Breast epithelium (tissue), 4 donors: ENCODE measurements around the gene STAU1. TPM values are rescaled to one million over a fixed set of nuclear protein-coding genes. Genes with fewer than 3 reads are reported as not detected.

Source experiments
- DNase-seq, 2 donors: peaks; one replicate each; pipeline ENCODE4 v3.0.0-alpha.2; 2019; ENCODE audit warnings: low spot score in 2 of 2
- H3K27ac ChIP-seq, 2 donors: fragments of 200-600 bp; sonication (generic) in 1 of 2; one replicate each; pipeline ENCODE4 v1.5.1; 2016 to 2019; ENCODE audit warnings: mild to moderate bottlenecking in 1 of 2
- H3K27me3 ChIP-seq, 2 donors: fragments of 200-600 bp; sonication (generic) in 1 of 2; one replicate each; pipeline versions ENCODE4 v1.5.1 to v1.6.0; 2017 to 2019; ENCODE audit warnings: control low read depth in 1 of 2, mild to moderate bottlenecking in 1 of 2
- H3K36me3 ChIP-seq: fragments of 200-600 bp; one replicate; pipeline ENCODE4 v1.5.1; 2019
- H3K4me1 ChIP-seq, 2 donors: fragments of 200-600 bp; sonication (generic); one replicate each; pipeline ENCODE4 v1.5.1; 2016 to 2019; ENCODE audit warnings: control low read depth in 1 of 2
- H3K4me3 ChIP-seq, 3 donors: fragments of 200-600 bp; sonication (generic); 1 replicate in 2 of 3; 2 replicates in 1 of 3; pipeline ENCODE4 v1.5.1; 2016 to 2019; ENCODE audit warnings: mild to moderate bottlenecking in 3 of 3, moderate library complexity in 2 of 3
- H3K9me3 ChIP-seq, 2 donors: fragments of 200-600 bp; sonication (generic) in 1 of 2; one replicate each; pipeline ENCODE4 v1.5.1; 2016 to 2019; ENCODE audit warnings: control low read depth in 1 of 2
- CTCF ChIP-seq, 3 donors: fragments of 450-650 bp; IDR thresholded peaks; one replicate each; pipeline ENCODE4 v1.5.1; 2016 to 2017; ENCODE audit warnings: antibody characterized with exemption in 3 of 3, mild to moderate bottlenecking in 3 of 3, moderate library complexity in 3 of 3
- POLR2A ChIP-seq: fragments of 450-650 bp; IDR thresholded peaks from one replicate; pipeline ENCODE4 v1.6.1; 2016; ENCODE audit warnings: antibody characterized with exemption, mild to moderate bottlenecking, moderate library complexity
- POLR2AphosphoS5 ChIP-seq, 3 donors: sonication (generic); formaldehyde crosslinking; IDR thresholded peaks; one replicate each; pipeline ENCODE4 v1.6.1; 2017; ENCODE audit warnings: antibody characterized with exemption in 3 of 3
- intact Hi-C: fragments of 100-400 bp; cut with DNase I; formaldehyde crosslinking; loops from one replicate; pipeline ENCODE4 v1.15.1; 2023; ENCODE audit warnings: low total_unique reads
- total RNA-seq, 3 donors: library from RNA; depleted of rRNA; stranded (reverse); fragments of >200 nt; gene quantifications; one replicate each; pipeline ENCODE4 v1.1.0, GENCODE V29; 2016

STAU1 gene
- total RNA-seq, 3 donors from 2014 or later = 79.8 to 85.2 (median 79.9) TPM

- TF ChIP-seq CTCF (IDR thresholded peaks at IDR 0.05) (no peak), POLR2A (no peak), POLR2AphosphoS5 (IDR thresholded peaks at IDR 0.05) (no peak)
Measured at GRCh38 chr20:49157146-49157545, 31.0 kb downstream of the STAU1 start.

GRCh38 chr20:49156481-49156880, 31.7 kb downstream of the STAU1 start:
- TF ChIP-seq CTCF (IDR thresholded peaks at IDR 0.05) (no peak), POLR2A (no peak), POLR2AphosphoS5 (IDR thresholded peaks at IDR 0.05) (no peak)
- no peaks in the 10 kb centered on the region for H3K4me1 ChIP-seq
- H3K4me3 ChIP-seq = no peak overlapping the region
- H3K27me3 ChIP-seq = no peaks in the 10 kb centered on the region
- H3K9me3 ChIP-seq = no peaks in the 10 kb centered on the region
- H3K36me3 ChIP-seq = no peaks in the 10 kb centered on the region
- no peak overlapping the region for H3K27ac ChIP-seq
- intact Hi-C loops = no loop called here
- DNase-seq = no peak

More at GRCh38 chr20:49157146-49157545, 31.0 kb downstream of the STAU1 start:
- no peaks in the 10 kb centered on the region for H3K36me3 ChIP-seq
- intact Hi-C loops = no loop called here
- DNase-seq = no peak
- no peak overlapping the region for H3K27ac ChIP-seq
- H3K4me1 ChIP-seq = no peaks in the 10 kb centered on the region
- H3K27me3 ChIP-seq = no peaks in the 10 kb centered on the region
- no peak overlapping the region for H3K4me3 ChIP-seq
- H3K9me3 ChIP-seq = no peaks in the 10 kb centered on the region

GRCh38 chr20:49151436-49151835, 36.7 kb downstream of the STAU1 start:
- Histone ChIP-seq H3K4me1 (no peaks in the 10 kb centered on the region), H3K36me3 (peaks cover 6% of the 10 kb centered on the region), H3K9me3 (no peaks in the 10 kb centered on the region), H3K27me3 (no peaks in the 10 kb centered on the region), H3K4me3 (no peak overlapping the region), H3K27ac (no peak overlapping the region)
- no peak for TF ChIP-seq POLR2AphosphoS5 (IDR thresholded peaks at IDR 0.05)
- TF ChIP-seq POLR2A = no peak
- TF ChIP-seq CTCF (IDR thresholded peaks at IDR 0.05) = no peak
- no peak for DNase-seq
- intact Hi-C loops = no loop called here

GRCh38 chr20:49149281-49150045, 38.7 kb downstream of the STAU1 start:
- no peak overlapping the region for H3K27ac ChIP-seq
- TF ChIP-seq POLR2AphosphoS5 (IDR thresholded peaks at IDR 0.05) (no peak), POLR2A (no peak), CTCF (IDR thresholded peaks at IDR 0.05) (no peak)
- H3K4me3 ChIP-seq = no peak overlapping the region
- no peak for DNase-seq
- intact Hi-C loops = no loop called here
- H3K27me3 ChIP-seq = no peaks in the 10 kb centered on the region
- H3K36me3 ChIP-seq = peaks cover 6% of the 10 kb centered on the region
- H3K4me1 ChIP-seq = no peaks in the 10 kb centered on the region
- H3K9me3 ChIP-seq = no peaks in the 10 kb centered on the region

GRCh38 chr20:49148601-49149000, 39.5 kb downstream of the STAU1 start:
- DNase-seq = no peak
- no peaks in the 10 kb centered on the region for H3K27me3 ChIP-seq
- no peak for TF ChIP-seq POLR2AphosphoS5 (IDR thresholded peaks at IDR 0.05)
- no peak for TF ChIP-seq CTCF (IDR thresholded peaks at IDR 0.05)
- no peak for TF ChIP-seq POLR2A
- intact Hi-C loops = no loop called here
- H3K27ac ChIP-seq = no peak overlapping the region
- no peaks in the 10 kb centered on the region for H3K4me1 ChIP-seq
- H3K9me3 ChIP-seq = no peaks in the 10 kb centered on the region
- no peak overlapping the region for H3K4me3 ChIP-seq
- peaks cover 6% of the 10 kb centered on the region for H3K36me3 ChIP-seq
